Neuronal stem cell (in vitro differentiated cells): ENCODE results near the gene ADCY9.

Experiments
- DNase-seq: peaks from one replicate; pipeline ENCODE4 v3.0.0-alpha.2; 2013; ENCODE audit warnings: low spot score
- H2AFZ ChIP-seq: one replicate; pipeline ENCODE4 v1.6.1; 2013; ENCODE audit warnings: mild to moderate bottlenecking, low read length, inconsistent platforms
- H2AK5ac ChIP-seq: 2 replicates; pipeline ENCODE4 v1.6.1; 2013; ENCODE audit warnings: low read depth, mild to moderate bottlenecking, inconsistent platforms, low read length, moderate library complexity, mixed read lengths
- H2BK120ac ChIP-seq: 2 replicates; pipeline ENCODE4 v1.6.1; 2013; ENCODE audit warnings: low read depth, mild to moderate bottlenecking, inconsistent platforms, low read length, moderate library complexity, mixed read lengths
- H2BK12ac ChIP-seq: one replicate; pipeline ENCODE4 v1.6.1; 2013; ENCODE audit warnings: low read length, inconsistent platforms
- H2BK15ac ChIP-seq: 2 replicates; pipeline ENCODE4 v1.6.1; 2013; ENCODE audit warnings: mild to moderate bottlenecking, low read length, inconsistent platforms, mixed read lengths
- H2BK5ac ChIP-seq: one replicate; pipeline ENCODE4 v1.6.1; 2013; ENCODE audit warnings: inconsistent platforms, mild to moderate bottlenecking, low read length, moderate library complexity
- H3K14ac ChIP-seq: one replicate; pipeline ENCODE4 v1.6.1; 2013; ENCODE audit warnings: low read length, inconsistent platforms
- H3K18ac ChIP-seq: 2 replicates; pipeline ENCODE4 v1.6.1; 2013; ENCODE audit warnings: low read length, inconsistent platforms
- H3K23ac ChIP-seq: 2 replicates; pipeline ENCODE4 v1.6.1; 2013; ENCODE audit warnings: low read depth, mild to moderate bottlenecking, mixed read lengths, low read length, inconsistent platforms; ENCODE audit not compliant: poor library complexity
- H3K27ac ChIP-seq: replicated peaks from 3 replicates; pipeline ENCODE4 v1.5.1; 2013; ENCODE audit warnings: low read length, inconsistent platforms
- H3K27me3 ChIP-seq, 3 experiments: 2 replicates each; pipeline ENCODE4 v1.6.1; 2013; ENCODE audit warnings: low read length in 3 of 3, mild to moderate bottlenecking in 2 of 3, inconsistent platforms in 1 of 3, low read depth in 1 of 3, mixed read lengths in 1 of 3, moderate library complexity in 1 of 3; ENCODE audit not compliant: control insufficient read depth in 3 of 3, insufficient read depth in 3 of 3
- H3K36me3 ChIP-seq, 2 donors: replicated peaks in 1 of 2; 2 replicates each; pipeline ENCODE4 v1.6.1; 2013; ENCODE audit warnings: low read length in 2 of 2; ENCODE audit not compliant: control insufficient read depth in 2 of 2, insufficient read depth in 2 of 2
- H3K4ac ChIP-seq: 2 replicates; pipeline ENCODE4 v1.6.1; 2013; ENCODE audit warnings: inconsistent platforms, mild to moderate bottlenecking, low read length, moderate library complexity
- H3K4me1 ChIP-seq, 2 donors: 1 replicate in 1 of 2; 2 replicates in 1 of 2; pipeline ENCODE4 v1.6.1; 2013; ENCODE audit warnings: low read length in 2 of 2, low read depth in 1 of 2; ENCODE audit not compliant: control insufficient read depth in 2 of 2, insufficient read depth in 1 of 2
- H3K4me2 ChIP-seq: one replicate; pipeline ENCODE4 v1.6.1; 2013; ENCODE audit warnings: mild to moderate bottlenecking, low read length, inconsistent platforms; ENCODE audit not compliant: insufficient read depth, poor library complexity, severe bottlenecking
- H3K4me3 ChIP-seq, 2 donors: 2 replicates each; pipeline ENCODE4 v1.5.1; 2013; ENCODE audit warnings: low read length in 2 of 2, mild to moderate bottlenecking in 2 of 2, inconsistent platforms in 1 of 2, moderate library complexity in 1 of 2
- H3K79me1 ChIP-seq: one replicate; pipeline ENCODE4 v1.6.1; 2013; ENCODE audit warnings: low read depth, mild to moderate bottlenecking, inconsistent platforms, low read length, moderate library complexity
- H3K9ac ChIP-seq: one replicate; pipeline ENCODE4 v1.6.1; 2013; ENCODE audit warnings: mild to moderate bottlenecking, low read depth, low read length, inconsistent platforms; ENCODE audit not compliant: poor library complexity
- H3K9me3 ChIP-seq, 2 donors: replicated peaks in 1 of 2; 2 replicates each; pipeline versions ENCODE3 to v1.6.1; 2013; ENCODE audit warnings: low read length in 2 of 2, mild to moderate bottlenecking in 2 of 2, inconsistent platforms in 1 of 2, low read depth in 1 of 2, mixed read lengths in 1 of 2, moderate library complexity in 1 of 2; ENCODE audit not compliant: control insufficient read depth in 2 of 2, insufficient read depth in 1 of 2
- H4K8ac ChIP-seq: one replicate; pipeline ENCODE4 v1.6.1; 2013; ENCODE audit warnings: low read depth, mild to moderate bottlenecking, inconsistent platforms, low read length, moderate library complexity
- H4K91ac ChIP-seq: one replicate; pipeline ENCODE4 v1.6.1; 2013; ENCODE audit warnings: low read length, low read depth, mild to moderate bottlenecking, inconsistent platforms; ENCODE audit not compliant: poor library complexity
- WGBS, 2 donors: extraction: QIAGEN DNeasy Blood & Tissue Kit; methylation state at CpG; one replicate each; pipeline ENCODE4 v1.1.7; 2013; ENCODE audit warnings: missing lambda C conversion rate in 2 of 2, mixed read lengths in 1 of 2; ENCODE audit not compliant: insufficient read length in 2 of 2, insufficient replicate concordance in 1 of 2; ENCODE audit errors: extremely low coverage in 2 of 2; 5-methylcytosine and 5-hydroxymethylcytosine counted together

Gene ADCY9

GRCh38 chr16:4006397-4006999, 109.7 kb downstream of the ADCY9 start:
- no peak overlapping the region for H2AK5ac ChIP-seq
- H2BK12ac ChIP-seq = no peak overlapping the region
- H2BK5ac ChIP-seq = no peak overlapping the region
- no peak overlapping the region for H2AFZ ChIP-seq
- no peak overlapping the region for H2BK15ac ChIP-seq
- H3K4me1 ChIP-seq = peaks cover 0 to 9% of the 10 kb centered on the region in 2 donors
- no peaks in the 10 kb centered on the region for H3K79me1 ChIP-seq
- no peak overlapping the region for H3K23ac ChIP-seq
- H3K9me3 ChIP-seq = no peaks in the 10 kb centered on the region
- H3K4me3 ChIP-seq = no peak overlapping the region
- H3K4ac ChIP-seq = no peak overlapping the region
- H3K18ac ChIP-seq = no peak overlapping the region
- no peaks in the 10 kb centered on the region for H3K27me3 ChIP-seq
- no peak overlapping the region for H3K4me2 ChIP-seq
- no peak overlapping the region for H2BK120ac ChIP-seq
- H3K27ac ChIP-seq = no peak overlapping the region
- no peak overlapping the region for H4K8ac ChIP-seq
- H3K9ac ChIP-seq = no peak overlapping the region
- WGBS, 2 donors = no CpG with 5 or more reads among the region's 12 CpGs
- no peaks in the 10 kb centered on the region for H3K36me3 ChIP-seq
- no peak overlapping the region for H4K91ac ChIP-seq
- no peak for DNase-seq
- no peak overlapping the region for H3K14ac ChIP-seq

GRCh38 chr16:4005731-4006130, 110.5 kb downstream of the ADCY9 start:
- Histone ChIP-seq H3K4me3 (no peak overlapping the region), H2BK120ac (no peak overlapping the region), H3K4me1 (peaks cover 0 to 3% of the 10 kb centered on the region in 2 donors), H3K14ac (no peak overlapping the region), H3K18ac (no peak overlapping the region), H4K8ac (no peak overlapping the region), H3K36me3 (no peaks in the 10 kb centered on the region), H3K27me3 (no peaks in the 10 kb centered on the region), H2AFZ (no peak overlapping the region), H2BK12ac (no peak overlapping the region), H3K4me2 (no peak overlapping the region), H3K23ac (no peak overlapping the region), H4K91ac (no peak overlapping the region), H3K79me1 (no peaks in the 10 kb centered on the region), H3K9me3 (no peaks in the 10 kb centered on the region), H3K27ac (no peak overlapping the region), H2BK15ac (no peak overlapping the region), H2BK5ac (no peak overlapping the region), H2AK5ac (no peak overlapping the region), H3K9ac (no peak overlapping the region), H3K4ac (no peak overlapping the region)
- no CpG with 5 or more reads among the region's 13 CpGs for WGBS, 2 donors
- no peak for DNase-seq

GRCh38 chr16:4005281-4005680, 111.0 kb downstream of the ADCY9 start:
- no peak overlapping the region for H2BK15ac ChIP-seq
- no peak overlapping the region for H3K4ac ChIP-seq
- H3K9me3 ChIP-seq = no peaks in the 10 kb centered on the region
- H2BK12ac ChIP-seq = no peak overlapping the region
- H2BK5ac ChIP-seq = no peak overlapping the region
- no peak for DNase-seq
- H3K4me1 ChIP-seq = peaks cover 0 to 3% of the 10 kb centered on the region in 2 donors
- no peak overlapping the region for H2AK5ac ChIP-seq
- H3K27ac ChIP-seq = no peak overlapping the region
- H4K91ac ChIP-seq = no peak overlapping the region
- H3K27me3 ChIP-seq = no peaks in the 10 kb centered on the region
- no peak overlapping the region for H3K9ac ChIP-seq
- no peak overlapping the region for H3K18ac ChIP-seq
- no peak overlapping the region for H3K4me2 ChIP-seq
- no peak overlapping the region for H3K23ac ChIP-seq
- WGBS, 2 donors = no CpG with 5 or more reads among the region's 9 CpGs
- H4K8ac ChIP-seq = no peak overlapping the region
- no peak overlapping the region for H3K4me3 ChIP-seq
- no peaks in the 10 kb centered on the region for H3K79me1 ChIP-seq
- no peak overlapping the region for H2AFZ ChIP-seq
- H2BK120ac ChIP-seq = no peak overlapping the region
- no peaks in the 10 kb centered on the region for H3K36me3 ChIP-seq
- no peak overlapping the region for H3K14ac ChIP-seq

GRCh38 chr16:4004206-4004605, 112.0 kb downstream of the ADCY9 start:
- Histone ChIP-seq H3K4me1 (peaks cover 5 to 7% of the 10 kb centered on the region in 2 donors), H2BK5ac (no peak overlapping the region), H2BK12ac (no peak overlapping the region), H3K9ac (no peak overlapping the region), H3K4me2 (no peak overlapping the region), H3K4me3 (no peak overlapping the region), H3K9me3 (no peaks in the 10 kb centered on the region), H3K23ac (no peak overlapping the region), H3K36me3 (no peaks in the 10 kb centered on the region), H4K8ac (no peak overlapping the region), H3K79me1 (no peaks in the 10 kb centered on the region), H2AFZ (no peak overlapping the region), H3K27ac (no peak overlapping the region), H3K4ac (no peak overlapping the region), H2BK120ac (no peak overlapping the region), H2AK5ac (no peak overlapping the region), H2BK15ac (no peak overlapping the region), H4K91ac (no peak overlapping the region), H3K14ac (no peak overlapping the region), H3K18ac (no peak overlapping the region), H3K27me3 (no peaks in the 10 kb centered on the region)
- DNase-seq = no peak
- no CpG with 5 or more reads among the region's 7 CpGs for WGBS, 2 donors
